GM23338 (cell line): ENCODE results near the gene TRPM1. TPM values are rescaled to one million over a fixed set of nuclear protein-coding genes. Genes with fewer than 3 reads are reported as not detected.

Experiments used
- CTCF ChIP-seq, 2 experiments: fragments of 200-600 bp in 1 of 2; sonication (generic) in 1 of 2; conservative IDR thresholded peaks; 2 replicates each; pipeline versions ENCODE4 v1.5.1 to v1.6.1; 2016 to 2017; ENCODE audit warnings: antibody characterized with exemption in 2 of 2, low read depth in 2 of 2, mild to moderate bottlenecking in 2 of 2, moderate library complexity in 1 of 2
- ETS1 ChIP-seq: IDR thresholded peaks from 2 replicates; pipeline ENCODE4 v1.6.1; 2016; ENCODE audit warnings: antibody characterized with exemption
- EZH2 ChIP-seq: fragments of 200-600 bp; sonication (generic); IDR thresholded peaks from one replicate; pipeline ENCODE4 v1.8.0; 2017; ENCODE audit warnings: antibody characterized with exemption, mild to moderate bottlenecking, low read depth; ENCODE audit not compliant: unreplicated experiment
- EZH2phosphoT487 ChIP-seq: fragments of 200-600 bp; sonication (generic); IDR thresholded peaks from one replicate; pipeline ENCODE4 v1.8.1; 2018; ENCODE audit warnings: antibody characterized with exemption; ENCODE audit not compliant: unreplicated experiment
- JUNB ChIP-seq: IDR thresholded peaks from one replicate; pipeline ENCODE4 v1.6.1; 2016; ENCODE audit warnings: antibody characterized with exemption; ENCODE audit not compliant: unreplicated experiment
- POLR2AphosphoS5 ChIP-seq: IDR thresholded peaks from 2 replicates; pipeline ENCODE4 v1.6.1; 2016; ENCODE audit warnings: antibody characterized with exemption, low read depth
- STAT1 ChIP-seq: IDR thresholded peaks from one replicate; pipeline ENCODE4 v1.6.1; 2016; ENCODE audit warnings: antibody characterized with exemption; ENCODE audit not compliant: unreplicated experiment
- ZNF331 ChIP-seq: fragments of 250-450 bp; sonication (Bioruptor Pico); IDR thresholded peaks from 2 replicates; pipeline ENCODE4 v1.5.0; 2020; ENCODE audit warnings: low read depth, mild to moderate bottlenecking, moderate library complexity
- ZNF462 ChIP-seq: fragments of 250-450 bp; sonication (Bioruptor Pico); IDR thresholded peaks from 2 replicates; pipeline ENCODE4 v1.5.0; 2020; ENCODE audit warnings: mild to moderate bottlenecking, moderate library complexity
- polyA plus RNA-seq: library from polyadenylated mRNA; unstranded; fragments of >200 nt; fragmentation: Nextera tagmentation; extraction: Ambion mirVana; gene quantifications from 2 replicates; pipeline ENCODE4 v1.2.1, GENCODE V29; 2016
- total RNA-seq: library from RNA; depleted of rRNA; stranded (reverse); fragments of >200 nt; shearing (Covaris generic); gene quantifications from 2 replicates; pipeline ENCODE4 v1.2.3, GENCODE V29; 2014

The TRPM1 gene
- total and polyA plus RNA-seq, 2 experiments from 2014 or later, result 0.19 TPM; not detected in 1

- TF ChIP-seq ZNF462 (CRISPR knock-in tag) (no peak), JUNB (no peak), EZH2phosphoT487 (no peak), STAT1 (no peak), ZNF331 (CRISPR knock-in tag) (no peak), EZH2 (no peak), ETS1 (no peak), POLR2AphosphoS5 (no peak), CTCF (conservative IDR thresholded peaks at IDR 0.05; ENCODE audit: low read depth in 2 of 2) (no peak)
Observed at GRCh38 chr15:30984118-30984517, 117.4 kb downstream of the TRPM1 start (continued).
